MM.1S (cell line): ENCODE results near the gene ANKDD1A.

Experiments
- DNase-seq: peaks from one replicate; pipeline ENCODE4 v3.0.0-alpha.2; 2015
- H2AFZ ChIP-seq: fragments of 300-600 bp; sonication (generic); 2 replicates; pipeline ENCODE4 v1.6.0; 2016; ENCODE audit warnings: antibody characterized with exemption, low read length
- H3F3A ChIP-seq: fragments of 300-600 bp; sonication (generic); 2 replicates; pipeline ENCODE4 v1.6.1; 2016; ENCODE audit warnings: mild to moderate bottlenecking, antibody characterized with exemption, low read length, moderate library complexity, mixed read lengths; ENCODE audit not compliant: insufficient read depth
- H3K27ac ChIP-seq: fragments of 300-600 bp; sonication (generic); 2 replicates; pipeline ENCODE4 v1.5.1; 2016; ENCODE audit warnings: mild to moderate bottlenecking, low read length
- H3K27me3 ChIP-seq: fragments of 300-600 bp; sonication (generic); replicated peaks from 2 replicates; pipeline ENCODE4 v1.6.0; 2016; ENCODE audit warnings: low read length; ENCODE audit not compliant: insufficient read depth
- H3K36me3 ChIP-seq: fragments of 300-600 bp; sonication (generic); replicated peaks from 2 replicates; pipeline ENCODE4 v1.6.1; 2016; ENCODE audit warnings: mild to moderate bottlenecking, low read length, mixed read lengths; ENCODE audit not compliant: insufficient read depth
- H3K4me1 ChIP-seq: fragments of 300-600 bp; sonication (generic); 2 replicates; pipeline ENCODE4 v1.6.1; 2016; ENCODE audit warnings: low read length, mixed read lengths
- H3K4me2 ChIP-seq: fragments of 300-600 bp; sonication (generic); 2 replicates; pipeline ENCODE4 v1.6.0; 2016; ENCODE audit warnings: low read depth, low read length
- H3K4me3 ChIP-seq: fragments of 300-600 bp; sonication (generic); 2 replicates; pipeline ENCODE4 v1.5.1; 2016; ENCODE audit warnings: low read length, mixed read lengths
- H3K79me2 ChIP-seq: fragments of 300-600 bp; sonication (generic); 2 replicates; pipeline ENCODE4 v1.6.1; 2016; ENCODE audit warnings: mixed run types, low read length, mixed read lengths
- H3K9ac ChIP-seq: fragments of 300-600 bp; sonication (generic); 2 replicates; pipeline ENCODE4 v1.6.1; 2016; ENCODE audit warnings: low read length, mixed read lengths
- H3K9me2 ChIP-seq: fragments of 300-600 bp; sonication (generic); replicated peaks from 2 replicates; pipeline ENCODE4 v1.6.1; 2016; ENCODE audit warnings: mild to moderate bottlenecking, low read length, mixed read lengths; ENCODE audit not compliant: insufficient read depth
- H3K9me3 ChIP-seq: fragments of 300-600 bp; sonication (generic); replicated peaks from 2 replicates; pipeline ENCODE4 v1.6.1; 2016; ENCODE audit warnings: mild to moderate bottlenecking, low read length, mixed read lengths; ENCODE audit not compliant: insufficient read depth
- H4K20me1 ChIP-seq: fragments of 300-600 bp; sonication (generic); 2 replicates; pipeline ENCODE4 v1.6.1; 2016; ENCODE audit warnings: mild to moderate bottlenecking, low read length, moderate library complexity, mixed read lengths; ENCODE audit not compliant: insufficient read depth
- EZH2 ChIP-seq: fragments of 300-600 bp; sonication (generic); optimal IDR thresholded peaks from 2 replicates; pipeline ENCODE3; 2017; ENCODE audit warnings: low read depth, mild to moderate bottlenecking, antibody characterized with exemption, low read length, mixed read lengths
- EZH2phosphoT487 ChIP-seq: fragments of 300-600 bp; sonication (generic); IDR thresholded peaks from 2 replicates; pipeline ENCODE4 v1.6.1; 2018; ENCODE audit warnings: antibody characterized with exemption, low read length
- TF ChIP-seq, protein P1 (sequence below): fragments of 300-600 bp; sonication (generic); IDR thresholded peaks from 2 replicates; pipeline ENCODE4 v1.5.1; 2016; ENCODE audit warnings: antibody characterized with exemption, low read length, mixed read lengths

ANKDD1A gene

DNA sequence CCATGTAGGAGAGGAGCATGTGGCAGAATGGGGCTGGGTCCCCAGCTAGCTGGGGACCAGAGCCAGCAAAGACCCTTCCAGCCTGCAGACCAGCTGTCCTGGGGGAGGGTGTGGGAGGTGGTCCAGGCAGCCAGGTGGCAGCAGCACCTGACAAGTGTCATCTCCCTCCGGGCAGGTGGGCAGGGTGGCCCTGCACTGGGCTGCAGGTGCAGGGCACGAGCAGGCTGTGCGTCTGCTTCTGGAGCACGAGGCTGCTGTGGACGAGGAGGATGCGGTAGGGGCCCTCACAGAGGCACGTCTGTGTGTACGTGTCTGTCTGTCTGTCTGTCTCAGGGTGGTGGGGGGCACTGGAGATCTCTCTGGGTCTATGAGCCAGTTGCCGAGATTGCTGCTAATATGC lies 5.5 kb downstream of the ANKDD1A start:
- H2AFZ ChIP-seq = no peak overlapping the region
- H3K9ac ChIP-seq = no peak overlapping the region
- H3K27ac ChIP-seq = no peak overlapping the region

DNA sequence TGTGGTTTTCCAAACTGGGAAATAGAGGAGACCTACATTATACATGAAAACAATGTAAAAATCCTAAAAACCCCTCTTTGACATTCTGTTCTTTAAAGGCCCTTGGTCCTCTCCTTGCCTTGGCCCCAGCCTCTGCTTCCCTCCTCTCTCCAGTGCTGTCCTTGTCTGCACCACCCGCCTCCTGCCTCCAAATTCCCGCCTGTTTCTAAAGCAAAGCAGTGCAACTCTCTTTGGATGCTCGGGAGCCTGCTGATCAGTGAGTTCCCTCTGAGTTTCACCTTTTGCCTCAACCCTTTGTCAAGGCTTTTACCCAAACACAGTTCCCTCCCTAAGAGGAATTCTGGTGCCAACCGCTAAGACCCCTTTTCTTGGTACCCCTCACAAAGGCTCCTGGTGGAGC lies 8.0 kb downstream of the ANKDD1A start:
- H3K9ac ChIP-seq = no peak overlapping the region
- no peaks in the 10 kb centered on the region for H3K36me3 ChIP-seq
- TF ChIP-seq EZH2 = no peak
- no peaks in the 10 kb centered on the region for H3K27me3 ChIP-seq
- H3K79me2 ChIP-seq = peaks cover 40% of the 10 kb centered on the region
- no peak for DNase-seq
- H3K4me3 ChIP-seq = no peak overlapping the region
- H4K20me1 ChIP-seq = no peaks in the 10 kb centered on the region
- no peaks in the 10 kb centered on the region for H3K9me2 ChIP-seq
- H3F3A ChIP-seq = no peaks in the 10 kb centered on the region
- no peaks in the 10 kb centered on the region for H3K9me3 ChIP-seq
- no peak overlapping the region for H3K27ac ChIP-seq
- H3K4me1 ChIP-seq = no peaks in the 10 kb centered on the region
- H3K4me2 ChIP-seq = no peak overlapping the region
- H2AFZ ChIP-seq = no peak overlapping the region

More for the DNA sequence above, 5.5 kb downstream of the ANKDD1A start:
- DNase-seq = no peak
- Histone ChIP-seq H3K4me3 (no peak overlapping the region), H3K9me3 (no peaks in the 10 kb centered on the region), H4K20me1 (no peaks in the 10 kb centered on the region), H3K4me1 (0 out of 2 replicates have a peak, but pooled peaks cover 10% of the 10 kb centered on the region), H3F3A (no peaks in the 10 kb centered on the region), H3K27me3 (no peaks in the 10 kb centered on the region), H3K9me2 (no peaks in the 10 kb centered on the region), H3K36me3 (no peaks in the 10 kb centered on the region), H3K79me2 (peaks cover 62% of the 10 kb centered on the region), H3K4me2 (no peak overlapping the region)
- TF ChIP-seq, protein P1, sequence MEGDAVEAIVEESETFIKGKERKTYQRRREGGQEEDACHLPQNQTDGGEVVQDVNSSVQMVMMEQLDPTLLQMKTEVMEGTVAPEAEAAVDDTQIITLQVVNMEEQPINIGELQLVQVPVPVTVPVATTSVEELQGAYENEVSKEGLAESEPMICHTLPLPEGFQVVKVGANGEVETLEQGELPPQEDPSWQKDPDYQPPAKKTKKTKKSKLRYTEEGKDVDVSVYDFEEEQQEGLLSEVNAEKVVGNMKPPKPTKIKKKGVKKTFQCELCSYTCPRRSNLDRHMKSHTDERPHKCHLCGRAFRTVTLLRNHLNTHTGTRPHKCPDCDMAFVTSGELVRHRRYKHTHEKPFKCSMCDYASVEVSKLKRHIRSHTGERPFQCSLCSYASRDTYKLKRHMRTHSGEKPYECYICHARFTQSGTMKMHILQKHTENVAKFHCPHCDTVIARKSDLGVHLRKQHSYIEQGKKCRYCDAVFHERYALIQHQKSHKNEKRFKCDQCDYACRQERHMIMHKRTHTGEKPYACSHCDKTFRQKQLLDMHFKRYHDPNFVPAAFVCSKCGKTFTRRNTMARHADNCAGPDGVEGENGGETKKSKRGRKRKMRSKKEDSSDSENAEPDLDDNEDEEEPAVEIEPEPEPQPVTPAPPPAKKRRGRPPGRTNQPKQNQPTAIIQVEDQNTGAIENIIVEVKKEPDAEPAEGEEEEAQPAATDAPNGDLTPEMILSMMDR = no peak
- TF ChIP-seq EZH2 = no peak
- TF ChIP-seq EZH2phosphoT487 = no peak

DNA sequence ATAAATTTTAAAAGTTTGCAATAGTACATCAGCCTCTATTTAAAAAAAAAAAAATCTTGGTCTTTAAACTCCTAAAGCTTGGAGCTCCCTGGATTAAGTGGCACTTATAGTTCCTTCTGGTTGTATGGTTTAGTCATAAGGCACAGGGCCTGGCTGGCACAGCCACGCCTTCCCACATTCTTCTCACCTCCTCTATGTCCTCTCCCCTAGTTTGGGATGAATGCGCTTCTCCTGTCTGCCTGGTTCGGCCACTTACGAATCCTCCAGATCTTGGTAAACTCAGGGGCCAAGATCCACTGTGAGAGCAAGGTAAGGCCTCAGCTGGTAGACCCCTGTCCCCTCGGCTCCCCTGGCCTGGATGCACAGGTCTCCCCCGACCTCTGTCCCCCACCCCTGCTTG lies 10.0 kb downstream of the ANKDD1A start:
- H3K4me2 ChIP-seq = no peak overlapping the region
- DNase-seq = no peak
- H3K79me2 ChIP-seq = peaks cover 32% of the 10 kb centered on the region
- H3K36me3 ChIP-seq = no peaks in the 10 kb centered on the region
- no peaks in the 10 kb centered on the region for H3F3A ChIP-seq
- TF ChIP-seq EZH2phosphoT487 (no peak), EZH2 (no peak)
- TF ChIP-seq, protein P1 = no peak
- H3K9ac ChIP-seq = no peak overlapping the region
- no peak overlapping the region for H2AFZ ChIP-seq
- H3K27me3 ChIP-seq = no peaks in the 10 kb centered on the region
- H4K20me1 ChIP-seq = no peaks in the 10 kb centered on the region
- no peaks in the 10 kb centered on the region for H3K9me3 ChIP-seq
- H3K27ac ChIP-seq = no peak overlapping the region
- no peak overlapping the region for H3K4me3 ChIP-seq
- H3K9me2 ChIP-seq = no peaks in the 10 kb centered on the region
- no peaks in the 10 kb centered on the region for H3K4me1 ChIP-seq

DNA sequence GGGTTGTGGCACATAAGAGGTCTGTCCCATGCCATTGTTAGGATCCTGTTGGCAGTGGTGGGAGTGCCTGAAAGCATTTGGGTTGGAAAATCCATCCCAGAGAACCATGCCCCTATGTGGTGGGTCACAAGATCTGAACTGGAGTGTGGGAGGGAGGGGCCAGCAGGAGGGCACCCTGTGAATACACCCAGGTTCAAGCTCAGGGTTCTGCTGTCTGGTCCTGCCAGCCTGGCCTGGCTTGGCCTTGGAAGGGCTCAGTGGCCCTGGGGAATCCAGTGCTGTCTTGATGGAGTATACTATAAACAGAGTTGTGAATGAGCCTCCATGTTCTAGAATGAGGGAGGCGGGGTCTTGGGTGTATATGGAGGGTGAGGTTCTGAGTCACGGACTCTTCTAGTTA lies 11.8 kb downstream of the ANKDD1A start:
- no peak overlapping the region for H2AFZ ChIP-seq
- no peak overlapping the region for H3K4me2 ChIP-seq
- peaks cover 9% of the 10 kb centered on the region; the same call in 1 of the 2 replicates for H3F3A ChIP-seq
- H3K27ac ChIP-seq = no peak overlapping the region
- no peaks in the 10 kb centered on the region for H3K9me3 ChIP-seq
- no peaks in the 10 kb centered on the region for H3K36me3 ChIP-seq
- H3K27me3 ChIP-seq = no peaks in the 10 kb centered on the region
- H3K9me2 ChIP-seq = no peaks in the 10 kb centered on the region
- no peaks in the 10 kb centered on the region for H4K20me1 ChIP-seq
- H3K4me1 ChIP-seq = peaks cover 9% of the 10 kb centered on the region
- H3K9ac ChIP-seq = no peak overlapping the region
- TF ChIP-seq EZH2 (no peak), EZH2phosphoT487 (no peak)
- TF ChIP-seq, protein P1 = no peak
- H3K79me2 ChIP-seq = peaks cover 25% of the 10 kb centered on the region
- no peak overlapping the region for H3K4me3 ChIP-seq
- DNase-seq = no peak
